Neuron (in vitro differentiated cells): ENCODE results near the gene TENT5C.

Source experiments
- H2AFZ ChIP-seq: one replicate; pipeline ENCODE4 v1.6.1; 2013; ENCODE audit warnings: low read depth, mild to moderate bottlenecking, inconsistent platforms, low read length, moderate library complexity
- H3K27me3 ChIP-seq: one replicate; pipeline ENCODE4 v1.6.1; 2013; ENCODE audit warnings: low read length; ENCODE audit not compliant: insufficient read depth
- H3K36me3 ChIP-seq: one replicate; pipeline ENCODE4 v1.6.1; 2013; ENCODE audit warnings: low read length; ENCODE audit not compliant: insufficient read depth
- H3K4me1 ChIP-seq: one replicate; pipeline ENCODE4 v1.6.1; 2013; ENCODE audit warnings: low read length; ENCODE audit not compliant: insufficient read depth
- H3K4me3 ChIP-seq: 2 replicates; pipeline ENCODE4 v1.5.1; 2013; ENCODE audit warnings: mild to moderate bottlenecking, low read length, moderate library complexity
- H3K9me3 ChIP-seq: one replicate; pipeline ENCODE4 v1.6.1; 2013; ENCODE audit warnings: low read length

Gene TENT5C

GRCh38 chr1:117631359-117632160 lies 25.7 kb downstream of the TENT5C start:
- Histone ChIP-seq H3K36me3 (no peaks in the 10 kb centered on the region), H3K4me1 (no peaks in the 10 kb centered on the region), H3K27me3 (peaks cover 3% of the 10 kb centered on the region), H2AFZ (no peak overlapping the region), H3K9me3 (no peaks in the 10 kb centered on the region), H3K4me3 (no peak overlapping the region)

- H3K4me3 ChIP-seq, result no peak overlapping the region
- H2AFZ ChIP-seq, result no peak overlapping the region
- H3K27me3 ChIP-seq, result peaks cover 3% of the 10 kb centered on the region
- H3K36me3 ChIP-seq, result no peaks in the 10 kb centered on the region
- H3K4me1 ChIP-seq, result no peaks in the 10 kb centered on the region
- no peaks in the 10 kb centered on the region for H3K9me3 ChIP-seq
Measured at GRCh38 chr1:117632269-117633067, 26.6 kb downstream of the TENT5C start.

DNA sequence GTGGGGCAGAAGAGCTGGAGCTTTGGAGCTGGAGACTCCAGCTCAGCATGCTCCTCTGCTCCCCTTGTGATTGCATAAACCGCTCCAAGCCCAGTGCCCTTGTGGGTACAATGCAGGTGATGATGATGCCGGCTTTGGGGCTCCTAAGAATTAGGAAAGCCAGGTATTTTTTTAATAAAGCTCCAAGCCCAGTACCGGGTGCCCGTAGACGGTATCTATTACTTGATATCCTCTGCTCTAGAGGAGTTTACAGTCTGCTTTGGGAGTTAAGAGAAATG lies 27.2 kb downstream of the TENT5C start:
- H3K4me3 ChIP-seq, result no peak overlapping the region
- no peaks in the 10 kb centered on the region for H3K4me1 ChIP-seq
- no peak overlapping the region for H2AFZ ChIP-seq
- peaks cover 3% of the 10 kb centered on the region for H3K27me3 ChIP-seq
- H3K36me3 ChIP-seq, result no peaks in the 10 kb centered on the region
- H3K9me3 ChIP-seq, result no peaks in the 10 kb centered on the region

GRCh38 chr1:117633423-117633822 lies 27.6 kb downstream of the TENT5C start:
- H3K36me3 ChIP-seq, result no peaks in the 10 kb centered on the region
- no peak overlapping the region for H3K4me3 ChIP-seq
- no peak overlapping the region for H2AFZ ChIP-seq
- no peaks in the 10 kb centered on the region for H3K4me1 ChIP-seq
- H3K9me3 ChIP-seq, result no peaks in the 10 kb centered on the region
- peaks cover 3% of the 10 kb centered on the region for H3K27me3 ChIP-seq

- no peaks in the 10 kb centered on the region for H3K9me3 ChIP-seq
- no peak overlapping the region for H2AFZ ChIP-seq
- no peaks in the 10 kb centered on the region for H3K4me1 ChIP-seq
- peaks cover 1% of the 10 kb centered on the region for H3K27me3 ChIP-seq
- no peak overlapping the region for H3K4me3 ChIP-seq
- H3K36me3 ChIP-seq, result no peaks in the 10 kb centered on the region
Measured at GRCh38 chr1:117633936-117634335, 28.1 kb downstream of the TENT5C start.

GRCh38 chr1:117634631-117635030 lies 28.8 kb downstream of the TENT5C start:
- Histone ChIP-seq H3K27me3 (no peaks in the 10 kb centered on the region), H3K36me3 (no peaks in the 10 kb centered on the region), H3K4me3 (no peak overlapping the region), H3K4me1 (no peaks in the 10 kb centered on the region), H3K9me3 (no peaks in the 10 kb centered on the region), H2AFZ (no peak overlapping the region)

GRCh38 chr1:117635805-117636204 lies 30.0 kb downstream of the TENT5C start:
- Histone ChIP-seq H3K4me3 (no peak overlapping the region), H2AFZ (no peak overlapping the region), H3K36me3 (no peaks in the 10 kb centered on the region), H3K27me3 (no peaks in the 10 kb centered on the region), H3K9me3 (no peaks in the 10 kb centered on the region), H3K4me1 (no peaks in the 10 kb centered on the region)

- no peaks in the 10 kb centered on the region for H3K27me3 ChIP-seq
- H2AFZ ChIP-seq, result no peak overlapping the region
- no peaks in the 10 kb centered on the region for H3K9me3 ChIP-seq
- no peak overlapping the region for H3K4me3 ChIP-seq
- no peaks in the 10 kb centered on the region for H3K36me3 ChIP-seq
- no peaks in the 10 kb centered on the region for H3K4me1 ChIP-seq
Measured at GRCh38 chr1:117636637-117637425, 31.0 kb downstream of the TENT5C start.

GRCh38 chr1:117638141-117638540 lies 32.3 kb downstream of the TENT5C start:
- Histone ChIP-seq H3K36me3 (no peaks in the 10 kb centered on the region), H3K27me3 (no peaks in the 10 kb centered on the region), H3K4me1 (no peaks in the 10 kb centered on the region), H2AFZ (no peak overlapping the region), H3K4me3 (no peak overlapping the region), H3K9me3 (no peaks in the 10 kb centered on the region)

GRCh38 chr1:117638759-117639158 lies 32.9 kb downstream of the TENT5C start:
- Histone ChIP-seq H3K4me1 (no peaks in the 10 kb centered on the region), H3K9me3 (no peaks in the 10 kb centered on the region), H3K36me3 (no peaks in the 10 kb centered on the region)

DNA sequence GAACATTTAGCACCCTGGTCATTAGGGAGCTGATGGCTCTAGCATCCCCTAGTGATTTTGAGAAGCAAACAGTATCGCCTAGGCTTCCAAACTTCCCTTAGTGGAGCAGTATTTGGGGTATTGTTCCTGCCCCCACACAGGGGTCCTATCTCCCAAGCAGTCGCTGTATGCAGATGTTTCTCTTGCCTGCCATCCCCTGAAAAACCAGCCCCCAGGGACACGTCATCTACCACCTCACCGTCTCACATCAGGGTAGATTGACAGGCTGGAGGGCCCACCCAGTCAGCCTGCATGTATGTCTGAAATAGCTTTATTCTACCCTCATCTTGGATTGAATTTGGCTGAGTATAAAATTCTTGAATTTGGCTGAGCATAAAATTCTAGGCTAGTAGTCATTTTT lies 33.9 kb downstream of the TENT5C start:
- H3K4me3 ChIP-seq, result no peak overlapping the region
- H3K9me3 ChIP-seq, result no peaks in the 10 kb centered on the region
- H3K27me3 ChIP-seq, result no peaks in the 10 kb centered on the region
- H3K4me1 ChIP-seq, result no peaks in the 10 kb centered on the region
- H2AFZ ChIP-seq, result no peak overlapping the region
- no peaks in the 10 kb centered on the region for H3K36me3 ChIP-seq

More at GRCh38 chr1:117638759-117639158, 32.9 kb downstream of the TENT5C start:
- H3K4me3 ChIP-seq, result no peak overlapping the region
- H3K27me3 ChIP-seq, result no peaks in the 10 kb centered on the region
- H2AFZ ChIP-seq, result no peak overlapping the region

DNA sequence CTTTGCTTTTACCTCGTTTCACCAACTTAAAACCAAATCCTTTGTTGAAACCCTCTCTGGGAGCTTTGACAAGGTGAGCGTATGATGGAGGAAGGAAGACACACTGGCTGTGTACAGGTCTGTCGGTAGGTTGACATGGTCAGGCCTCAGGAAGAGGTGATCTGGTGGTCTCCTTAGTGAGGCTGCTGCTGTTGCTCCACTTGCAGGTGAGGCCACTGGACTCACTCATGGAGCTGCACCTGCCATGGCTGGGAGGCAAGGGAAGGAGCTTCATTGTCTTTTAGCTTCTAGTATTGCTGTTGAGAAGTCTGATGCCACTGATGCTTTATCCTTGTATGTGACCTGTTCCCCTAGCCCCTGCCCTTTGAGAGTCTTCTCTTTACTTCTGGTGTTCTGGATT lies 35.7 kb downstream of the TENT5C start:
- Histone ChIP-seq H3K4me3 (no peak overlapping the region), H3K4me1 (no peaks in the 10 kb centered on the region), H2AFZ (no peak overlapping the region), H3K9me3 (no peaks in the 10 kb centered on the region), H3K36me3 (no peaks in the 10 kb centered on the region), H3K27me3 (no peaks in the 10 kb centered on the region)

- Histone ChIP-seq H3K4me1 (no peaks in the 10 kb centered on the region), H3K36me3 (no peaks in the 10 kb centered on the region), H3K9me3 (no peaks in the 10 kb centered on the region), H3K27me3 (no peaks in the 10 kb centered on the region), H2AFZ (no peak overlapping the region), H3K4me3 (no peak overlapping the region)
Measured at GRCh38 chr1:117642963-117643362, 37.1 kb downstream of the TENT5C start.
